ENCODE data around the gene SCLY.

GRCh38 chr2:238146884-238147544, 86.2 kb downstream of the SCLY start:
- TF ChIP-seq CTCF (IDR thresholded peaks at IDR 0.05; ENCODE audit: control extremely low read depth in 1 of 3, insufficient read depth in 1 of 3, low read depth in 1 of 3, low read length in 3 of 3) (no peak), POLR2A (IDR thresholded peaks at IDR 0.05; ENCODE audit: control extremely low read depth in 1 of 2, low read depth in 2 of 2, low read length in 2 of 2) (no peak), MAFK (IDR thresholded peaks at IDR 0.05; ENCODE audit: low read depth, low read length) (no peak), TEAD4 (IDR thresholded peaks at IDR 0.05; ENCODE audit: low read depth, low read length) (no peak), SP1 (IDR thresholded peaks at IDR 0.05; ENCODE audit: low read depth, low read length) (no peak), EZH2 (IDR thresholded peaks at IDR 0.05; ENCODE audit: low read depth, low read length, severe bottlenecking) (no peak), NRF1 (IDR thresholded peaks at IDR 0.05; ENCODE audit: low read depth, low read length) (no peak), CHD1 (IDR thresholded peaks at IDR 0.05; ENCODE audit: low read depth, low read length) (no peak)
